Stomach (tissue), 9 donors: ENCODE data around the gene FAM131B. TPM values are rescaled to one million over a fixed set of nuclear protein-coding genes. Genes with fewer than 3 reads are reported as not detected.

ENCODE experiments used
- DNase-seq, 2 donors: peaks; one replicate each; pipeline versions ENCODE4 v3.0.0 to v3.0.0-alpha.2; 2013 to 2019
- H3K27ac ChIP-seq, 5 donors: fragments of 200-600 bp in 4 of 5; sonication (generic) in 4 of 5; one replicate each; pipeline ENCODE4 v1.5.1; 2013 to 2019; ENCODE audit warnings: mild to moderate bottlenecking in 1 of 5, moderate library complexity in 1 of 5
- H3K27me3 ChIP-seq, 3 donors: fragments of 200-600 bp; sonication (generic); one replicate each; pipeline ENCODE4 v1.5.1; 2017 to 2019; ENCODE audit warnings: mixed run types in 1 of 3
- H3K36me3 ChIP-seq, 4 donors: fragments of 200-600 bp; sonication (generic); 1 replicate in 3 of 4; 2 replicates in 1 of 4; pipeline ENCODE4 v1.5.1; 2016 to 2019
- H3K4me1 ChIP-seq, 4 donors: fragments of 200-600 bp; sonication (generic); one replicate each; pipeline ENCODE4 v1.5.1; 2016 to 2019
- H3K4me3 ChIP-seq, 4 donors: fragments of 200-600 bp; sonication (generic) in 3 of 4; one replicate each; pipeline ENCODE4 v1.5.1; 2016 to 2019; ENCODE audit warnings: mild to moderate bottlenecking in 1 of 4
- H3K9me3 ChIP-seq, 4 donors: fragments of 200-600 bp; sonication (generic); one replicate each; pipeline ENCODE4 v1.5.1; 2016 to 2019
- CTCF ChIP-seq, 7 experiments: fragments of 450-650 bp in 4 of 7; fragments of 200-600 bp in 3 of 7; sonication (generic) in 3 of 7; IDR thresholded peaks; one replicate each; pipeline ENCODE4 v1.5.1; 2016 to 2019; ENCODE audit warnings: antibody characterized with exemption in 7 of 7, control low read depth in 2 of 7, mild to moderate bottlenecking in 1 of 7
- EP300 ChIP-seq: sonication (generic); formaldehyde crosslinking; IDR thresholded peaks from one replicate; pipeline ENCODE4 v1.6.1; 2017; ENCODE audit warnings: antibody characterized with exemption
- POLR2A ChIP-seq, 4 donors: fragments of 450-650 bp; IDR thresholded peaks; one replicate each; pipeline ENCODE4 v1.6.1; 2016; ENCODE audit warnings: antibody characterized with exemption in 4 of 4, control low read depth in 2 of 4, mild to moderate bottlenecking in 1 of 4, moderate library complexity in 1 of 4
- POLR2AphosphoS5 ChIP-seq, 3 donors: sonication (generic); formaldehyde crosslinking; IDR thresholded peaks; one replicate each; pipeline ENCODE4 v1.6.1; 2016; ENCODE audit warnings: antibody characterized with exemption in 3 of 3
- WGBS, 5 donors: extraction: QIAGEN DNeasy Blood & Tissue Kit in 3 of 5; methylation state at CpG; one replicate each; pipeline versions ENCODE4 v1.1.5 to v1.1.7; 2013 to 2018; 5-methylcytosine and 5-hydroxymethylcytosine counted together
- intact Hi-C: fragments of 100-400 bp; cut with DNase I; formaldehyde crosslinking; loops from one replicate; pipeline ENCODE4 v1.15.1; 2023; ENCODE audit warnings: low total_unique reads
- polyA plus RNA-seq, 3 donors: library from polyadenylated mRNA; stranded (reverse); fragments of 200-250 nt; gene quantifications; one replicate each; pipeline ENCODE4 v1.2.3, GENCODE V29; 2013
- total RNA-seq, 5 donors: library from RNA; depleted of rRNA; stranded (reverse); fragments of >200 nt; gene quantifications; one replicate each; pipeline versions ENCODE4 v1.1.0 to v1.2.3, GENCODE V29; 2014 to 2016
- donor health status: healthy with polysubstance abuse.
- donor health status: Bipolar disorder and iron deficiency.
- donor health status: healthy.

Gene FAM131B
- total and polyA plus RNA-seq, 8 donors, result 0.29 to 14.0 (median 0.46) TPM; not detected in 1

- H3K9me3 ChIP-seq, result no peaks in the 10 kb centered on the region
- H3K27me3 ChIP-seq, result no peaks in the 10 kb centered on the region
- 94 to 96% (median 96%) methylated on average over 8 to 14 of the region's 14 CpGs for WGBS, 5 donors
- DNase-seq, result no peak
- H3K27ac ChIP-seq, result no peak overlapping the region
- TF ChIP-seq POLR2AphosphoS5 (IDR thresholded peaks at IDR 0.05) (no peak), POLR2A (IDR thresholded peaks at IDR 0.05) (no peak), CTCF (IDR thresholded peaks at IDR 0.05) (no peak), EP300 (no peak)
- peaks cover 11 to 24% (median 20%) of the 10 kb centered on the region in 4 donors for H3K4me1 ChIP-seq
- no peak overlapping the region for H3K4me3 ChIP-seq
- intact Hi-C loops, result no loop called here
- H3K36me3 ChIP-seq, result peaks cover 0 to 42% (median 26%) of the 10 kb centered on the region in 4 donors
These were observed 36.1 kb upstream of the FAM131B start for GRCh38 chr7:143398616-143399015.

- no peak for TF ChIP-seq POLR2AphosphoS5 (IDR thresholded peaks at IDR 0.05)
- no peak for TF ChIP-seq POLR2A (IDR thresholded peaks at IDR 0.05)
- no peak for TF ChIP-seq CTCF (IDR thresholded peaks at IDR 0.05)
- no peak for TF ChIP-seq EP300
- H3K27me3 ChIP-seq, result no peaks in the 10 kb centered on the region
- no peak overlapping the region for H3K4me3 ChIP-seq
- intact Hi-C loops, result no loop called here
- peaks cover 18 to 31% (median 27%) of the 10 kb centered on the region in 4 donors for H3K4me1 ChIP-seq
- no peaks in the 10 kb centered on the region for H3K9me3 ChIP-seq
- no peak for DNase-seq
- WGBS, 5 donors, result 84 to 94% (median 93%) methylated on average over 10 to 16 of the region's 16 CpGs
- peaks cover 1 to 42% (median 32%) of the 10 kb centered on the region in 4 donors for H3K36me3 ChIP-seq
- H3K27ac ChIP-seq, result no peak overlapping the region
These were observed 35.4 kb upstream of the FAM131B start for GRCh38 chr7:143397710-143398530.

- Histone ChIP-seq H3K4me3 (no peak overlapping the region), H3K27me3 (no peaks in the 10 kb centered on the region), H3K36me3 (peaks cover 5 to 42% (median 39%) of the 10 kb centered on the region in 4 donors), H3K4me1 (peaks cover 28 to 41% (median 37%) of the 10 kb centered on the region in 4 donors), H3K27ac (peak overlapping the region in 2 of 5 donors; percentile 16 to 35), H3K9me3 (no peaks in the 10 kb centered on the region)
- no peak for DNase-seq
- WGBS, 5 donors, result 86 to 89% (median 86%) methylated on average over 18 to 28 of the region's 28 CpGs
- intact Hi-C loops, result no loop called here
- no peak for TF ChIP-seq EP300
- no peak for TF ChIP-seq POLR2A (IDR thresholded peaks at IDR 0.05)
- no peak for TF ChIP-seq CTCF (IDR thresholded peaks at IDR 0.05)
These were observed 34.4 kb upstream of the FAM131B start for GRCh38 chr7:143396625-143397556.

- Histone ChIP-seq H3K36me3 (peaks cover 9 to 44% (median 43%) of the 10 kb centered on the region in 4 donors), H3K27me3 (no peaks in the 10 kb centered on the region), H3K9me3 (no peaks in the 10 kb centered on the region), H3K4me1 (peaks cover 35 to 48% (median 44%) of the 10 kb centered on the region in 4 donors), H3K27ac (peak overlapping the region in 3 of 5 donors; percentile 4 to 35 (median 16)), H3K4me3 (no peak overlapping the region)
- intact Hi-C loops, result no loop called here
- DNase-seq, result no peak
- TF ChIP-seq POLR2AphosphoS5 (IDR thresholded peaks at IDR 0.05) (no peak), CTCF (IDR thresholded peaks at IDR 0.05) (no peak), POLR2A (IDR thresholded peaks at IDR 0.05) (no peak), EP300 (no peak)
- 78 to 85% (median 82%) methylated on average over 7 of the region's 7 CpGs for WGBS, 5 donors
These were observed 33.7 kb upstream of the FAM131B start for GRCh38 chr7:143396182-143396581.
